Vagina (tissue), 2 donors: ENCODE results near the gene PRUNE2. TPM values are rescaled to one million over a fixed set of nuclear protein-coding genes. Genes with fewer than 3 reads are reported as not detected.

Experiments used
- DNase-seq, 2 donors: peaks; one replicate each; pipeline ENCODE4 v3.0.0-alpha.2; 2017; ENCODE audit errors: extremely low spot score in 2 of 2
- H3K27ac ChIP-seq: fragments of 200-600 bp; sonication (generic); one replicate; pipeline ENCODE4 v1.5.1; 2019
- H3K27me3 ChIP-seq: fragments of 200-600 bp; sonication (generic); one replicate; pipeline ENCODE4 v1.5.1; 2019
- H3K36me3 ChIP-seq, 2 donors: fragments of 200-600 bp; sonication (generic); one replicate each; pipeline ENCODE4 v1.5.1; 2017 to 2019
- H3K4me1 ChIP-seq: fragments of 200-600 bp; sonication (generic); one replicate; pipeline ENCODE4 v1.5.1; 2019
- H3K4me3 ChIP-seq, 2 donors: fragments of 200-600 bp; sonication (generic); 1 replicate in 1 of 2; 2 replicates in 1 of 2; pipeline ENCODE4 v1.5.1; 2016 to 2019
- H3K9me3 ChIP-seq: fragments of 200-600 bp; sonication (generic); one replicate; pipeline ENCODE4 v1.5.1; 2019
- CTCF ChIP-seq, 3 experiments: fragments of 450-650 bp in 2 of 3; fragments of 200-600 bp in 1 of 3; sonication (generic) in 1 of 3; IDR thresholded peaks; one replicate each; pipeline ENCODE4 v1.5.1; 2017 to 2019; ENCODE audit warnings: antibody characterized with exemption in 3 of 3, mild to moderate bottlenecking in 2 of 3, moderate library complexity in 2 of 3
- POLR2A ChIP-seq, 2 donors: fragments of 450-650 bp; IDR thresholded peaks; one replicate each; pipeline ENCODE4 v1.6.1; 2017; ENCODE audit warnings: antibody characterized with exemption in 2 of 2, mild to moderate bottlenecking in 2 of 2, moderate library complexity in 2 of 2
- POLR2AphosphoS5 ChIP-seq, 2 donors: sonication (generic); formaldehyde crosslinking; IDR thresholded peaks; one replicate each; pipeline ENCODE4 v1.9.0; 2017; ENCODE audit warnings: antibody characterized with exemption in 2 of 2, mild to moderate bottlenecking in 2 of 2, low read depth in 1 of 2; ENCODE audit not compliant: insufficient read depth in 1 of 2
- intact Hi-C: fragments of 100-400 bp; cut with DNase I; formaldehyde crosslinking; loops from one replicate; pipeline ENCODE4 v1.15.1; 2023
- total RNA-seq: library from RNA; depleted of rRNA; stranded (reverse); fragments of >200 nt; gene quantifications from one replicate; pipeline ENCODE4 v1.2.3, GENCODE V29; 2016

PRUNE2 gene
- total RNA-seq, 1 donor from 2014 or later, result 75.6 TPM

- no peak for DNase-seq
- Histone ChIP-seq H3K4me3 (no peak overlapping the region), H3K36me3 (no peaks in the 10 kb centered on the region), H3K9me3 (no peaks in the 10 kb centered on the region), H3K4me1 (no peaks in the 10 kb centered on the region), H3K27ac (no peak overlapping the region), H3K27me3 (no peaks in the 10 kb centered on the region)
- TF ChIP-seq CTCF (IDR thresholded peaks at IDR 0.05) (no peak), POLR2AphosphoS5 (IDR thresholded peaks at IDR 0.05; ENCODE audit: insufficient read depth in 1 of 2, low read depth in 1 of 2) (no peak), POLR2A (IDR thresholded peaks at IDR 0.05) (no peak)
- intact Hi-C loops, result no loop called here
These were observed 109.6 kb downstream of the PRUNE2 start for GRCh38 chr9:76796296-76796695.

GRCh38 chr9:76793784-76794431 lies 112.0 kb downstream of the PRUNE2 start:
- intact Hi-C loops, result no loop called here
- Histone ChIP-seq H3K36me3 (no peaks in the 10 kb centered on the region), H3K9me3 (no peaks in the 10 kb centered on the region), H3K4me3 (no peak overlapping the region), H3K4me1 (no peaks in the 10 kb centered on the region), H3K27me3 (no peaks in the 10 kb centered on the region), H3K27ac (no peak overlapping the region)
- TF ChIP-seq POLR2AphosphoS5 (IDR thresholded peaks at IDR 0.05; ENCODE audit: insufficient read depth in 1 of 2, low read depth in 1 of 2) (no peak), CTCF (IDR thresholded peaks at IDR 0.05) (no peak), POLR2A (IDR thresholded peaks at IDR 0.05) (no peak)
- no peak for DNase-seq

- no peak for DNase-seq
- Histone ChIP-seq H3K27ac (no peak overlapping the region), H3K27me3 (no peaks in the 10 kb centered on the region), H3K9me3 (no peaks in the 10 kb centered on the region), H3K36me3 (no peaks in the 10 kb centered on the region), H3K4me3 (no peak overlapping the region), H3K4me1 (no peaks in the 10 kb centered on the region)
- no peak for TF ChIP-seq CTCF (IDR thresholded peaks at IDR 0.05)
- TF ChIP-seq POLR2A (IDR thresholded peaks at IDR 0.05), result no peak
- no peak for TF ChIP-seq POLR2AphosphoS5 (IDR thresholded peaks at IDR 0.05; ENCODE audit: insufficient read depth in 1 of 2, low read depth in 1 of 2)
- intact Hi-C loops, result no loop called here
These were observed 116.1 kb downstream of the PRUNE2 start for GRCh38 chr9:76789840-76790239.

- Histone ChIP-seq H3K27ac (no peak overlapping the region), H3K4me3 (no peak overlapping the region), H3K4me1 (no peaks in the 10 kb centered on the region), H3K27me3 (no peaks in the 10 kb centered on the region), H3K9me3 (no peaks in the 10 kb centered on the region), H3K36me3 (no peaks in the 10 kb centered on the region)
- no peak for DNase-seq
- TF ChIP-seq POLR2A (IDR thresholded peaks at IDR 0.05) (no peak), CTCF (IDR thresholded peaks at IDR 0.05) (no peak), POLR2AphosphoS5 (IDR thresholded peaks at IDR 0.05; ENCODE audit: insufficient read depth in 1 of 2, low read depth in 1 of 2) (no peak)
- intact Hi-C loops, result no loop called here
These were observed 118.2 kb downstream of the PRUNE2 start for GRCh38 chr9:76787677-76788076.

GRCh38 chr9:76785501-76785900 lies 120.4 kb downstream of the PRUNE2 start:
- no peaks in the 10 kb centered on the region for H3K4me1 ChIP-seq
- no peaks in the 10 kb centered on the region for H3K36me3 ChIP-seq
- no peak for DNase-seq
- H3K27ac ChIP-seq, result no peak overlapping the region
- TF ChIP-seq POLR2AphosphoS5 (IDR thresholded peaks at IDR 0.05; ENCODE audit: insufficient read depth in 1 of 2, low read depth in 1 of 2) (no peak), CTCF (IDR thresholded peaks at IDR 0.05) (no peak), POLR2A (IDR thresholded peaks at IDR 0.05) (no peak)
- H3K27me3 ChIP-seq, result no peaks in the 10 kb centered on the region
- no peaks in the 10 kb centered on the region for H3K9me3 ChIP-seq
- no peak overlapping the region for H3K4me3 ChIP-seq
- intact Hi-C loops, result no loop called here
